Gastroesophageal sphincter (tissue), 2 donors: ENCODE results near the gene CNTROB.

Experiments used
- EP300 ChIP-seq: sonication (generic); formaldehyde crosslinking; IDR thresholded peaks from one replicate; pipeline ENCODE4 v1.6.1; 2017; ENCODE audit warnings: antibody characterized with exemption, mild to moderate bottlenecking
- POLR2AphosphoS5 ChIP-seq: sonication (generic); formaldehyde crosslinking; IDR thresholded peaks from one replicate; pipeline ENCODE4 v1.6.1; 2017; ENCODE audit warnings: antibody characterized with exemption

DNA sequence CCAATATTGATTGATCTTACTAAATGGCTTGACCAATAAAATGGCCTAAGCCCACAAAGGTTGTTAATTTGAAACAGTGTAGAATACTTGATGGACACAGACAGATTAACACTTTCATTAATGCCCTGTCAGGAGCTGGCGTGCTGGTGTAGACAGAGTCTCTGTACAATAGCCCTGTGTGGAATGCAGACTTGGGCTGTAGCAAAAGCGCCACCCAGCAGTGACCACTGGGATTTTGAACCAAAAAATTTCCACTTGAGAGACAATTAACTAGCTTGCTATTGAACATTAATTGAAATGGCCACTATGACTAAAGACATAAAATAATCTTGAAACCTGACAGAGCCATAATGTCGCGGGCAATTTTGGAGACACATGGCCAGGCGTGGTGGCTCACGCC is 50.7 kb downstream of the CNTROB start:
- TF ChIP-seq POLR2AphosphoS5, result no peak
- no peak for TF ChIP-seq EP300
